Measurements from ENCODE around the gene RARRES2. TPM values are rescaled to one million over a fixed set of nuclear protein-coding genes. Genes with fewer than 3 reads are reported as not detected.

Gene RARRES2
- total RNA-seq, 2 experiments from 2014 or later, result not detected

DNA sequence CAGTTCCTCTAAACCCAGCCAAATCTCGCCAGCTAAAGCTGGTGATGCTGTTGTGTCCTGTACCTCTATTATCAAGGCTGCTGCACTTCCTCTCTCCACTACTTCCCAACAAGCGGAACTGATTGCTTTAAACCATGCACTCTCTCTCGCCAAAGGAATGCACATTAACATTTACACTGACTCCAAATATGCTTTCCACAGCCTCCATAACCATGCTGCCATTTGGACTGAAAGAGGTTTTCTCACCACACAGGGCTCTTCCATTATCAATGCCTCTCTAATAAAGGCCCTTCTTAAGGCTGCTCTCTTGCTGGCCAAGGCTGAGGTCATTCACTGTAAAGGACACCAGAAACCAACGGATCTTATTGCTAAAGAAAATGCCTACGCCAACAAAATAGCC, 29.7 kb downstream of the RARRES2 start:
- no peaks in the 10 kb centered on the region for H3K9me3 ChIP-seq (ENCODE audit: low read length)
- ChIA-PET CTCF (ENCODE audit: unreplicated experiment) (no interaction called here), POLR2A (no interaction called here)
- no peak overlapping the region for H2AFZ ChIP-seq (ENCODE audit: low read length)
- H3K79me2 ChIP-seq (ENCODE audit: insufficient read depth, low read depth, low read length), result no peaks in the 10 kb centered on the region
- TF ChIP-seq, protein P1, sequence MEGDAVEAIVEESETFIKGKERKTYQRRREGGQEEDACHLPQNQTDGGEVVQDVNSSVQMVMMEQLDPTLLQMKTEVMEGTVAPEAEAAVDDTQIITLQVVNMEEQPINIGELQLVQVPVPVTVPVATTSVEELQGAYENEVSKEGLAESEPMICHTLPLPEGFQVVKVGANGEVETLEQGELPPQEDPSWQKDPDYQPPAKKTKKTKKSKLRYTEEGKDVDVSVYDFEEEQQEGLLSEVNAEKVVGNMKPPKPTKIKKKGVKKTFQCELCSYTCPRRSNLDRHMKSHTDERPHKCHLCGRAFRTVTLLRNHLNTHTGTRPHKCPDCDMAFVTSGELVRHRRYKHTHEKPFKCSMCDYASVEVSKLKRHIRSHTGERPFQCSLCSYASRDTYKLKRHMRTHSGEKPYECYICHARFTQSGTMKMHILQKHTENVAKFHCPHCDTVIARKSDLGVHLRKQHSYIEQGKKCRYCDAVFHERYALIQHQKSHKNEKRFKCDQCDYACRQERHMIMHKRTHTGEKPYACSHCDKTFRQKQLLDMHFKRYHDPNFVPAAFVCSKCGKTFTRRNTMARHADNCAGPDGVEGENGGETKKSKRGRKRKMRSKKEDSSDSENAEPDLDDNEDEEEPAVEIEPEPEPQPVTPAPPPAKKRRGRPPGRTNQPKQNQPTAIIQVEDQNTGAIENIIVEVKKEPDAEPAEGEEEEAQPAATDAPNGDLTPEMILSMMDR (conservative IDR thresholded peaks at IDR 0.05; ENCODE audit: low read length), result no peak
- no peak for TF ChIP-seq EZH2phosphoT487 (IDR thresholded peaks at IDR 0.05; ENCODE audit: borderline replicate concordance, low read depth, low read length)
- no peak overlapping the region for H3K4me2 ChIP-seq (ENCODE audit: low read length)
- intact Hi-C loops (cut with micrococcal nuclease; ENCODE audit: unreplicated experiment), result no loop called here
- H3K4me3 ChIP-seq (ENCODE audit: low read depth, low read length, poor library complexity, severe bottlenecking), result no peak overlapping the region
- H3K4me1 ChIP-seq (ENCODE audit: insufficient read depth, low read length, poor library complexity, severe bottlenecking), result no peaks in the 10 kb centered on the region
- H3K27ac ChIP-seq (ENCODE audit: low read depth, low read length, poor library complexity, severe bottlenecking), result no peak overlapping the region
- BruUV-seq (replicated peaks), result no TSS peak
- H3K9me2 ChIP-seq (ENCODE audit: insufficient read depth, low read length), result no peaks in the 10 kb centered on the region
- H4K20me1 ChIP-seq (ENCODE audit: insufficient read depth, low read length), result no peaks in the 10 kb centered on the region
- no peak for DNase-seq (ENCODE audit: low spot score)
- no peaks in the 10 kb centered on the region for H3K36me3 ChIP-seq (ENCODE audit: insufficient read depth, low read length)

DNA sequence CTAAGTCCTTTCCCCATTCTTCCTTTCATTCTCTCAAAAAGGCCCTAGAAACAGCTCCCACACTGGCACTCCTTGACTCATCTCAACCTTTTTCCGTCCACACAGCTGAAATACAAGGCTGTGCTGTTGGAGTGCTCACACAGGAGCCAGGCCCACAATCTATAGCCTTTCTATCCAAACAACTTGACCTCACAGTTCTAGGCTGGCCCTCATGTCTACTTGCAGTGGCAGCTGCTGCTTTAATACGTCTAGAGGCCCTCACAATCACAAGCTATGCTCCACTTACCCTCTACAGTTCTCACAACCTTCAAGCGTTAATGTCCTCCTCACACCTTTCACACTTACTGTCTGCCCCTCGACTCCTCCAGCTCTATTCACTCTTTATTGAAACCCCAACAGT, 30.3 kb downstream of the RARRES2 start:
- ChIA-PET CTCF (ENCODE audit: unreplicated experiment) (no interaction called here), POLR2A (no interaction called here)
- DNase-seq (ENCODE audit: low spot score), result no peak
- H3K9me3 ChIP-seq (ENCODE audit: low read length), result no peaks in the 10 kb centered on the region
- no peaks in the 10 kb centered on the region for H3K36me3 ChIP-seq (ENCODE audit: insufficient read depth, low read length)
- H3K4me2 ChIP-seq (ENCODE audit: low read length), result no peak overlapping the region
- no peaks in the 10 kb centered on the region for H4K20me1 ChIP-seq (ENCODE audit: insufficient read depth, low read length)
- no peak overlapping the region for H3K4me3 ChIP-seq (ENCODE audit: low read depth, low read length, poor library complexity, severe bottlenecking)
- no peak overlapping the region for H3K27ac ChIP-seq (ENCODE audit: low read depth, low read length, poor library complexity, severe bottlenecking)
- H3K79me2 ChIP-seq (ENCODE audit: insufficient read depth, low read depth, low read length), result no peaks in the 10 kb centered on the region
- H3K9me2 ChIP-seq (ENCODE audit: insufficient read depth, low read length), result no peaks in the 10 kb centered on the region
- intact Hi-C loops (cut with micrococcal nuclease; ENCODE audit: unreplicated experiment), result no loop called here
- H3K4me1 ChIP-seq (ENCODE audit: insufficient read depth, low read length, poor library complexity, severe bottlenecking), result no peaks in the 10 kb centered on the region
- BruUV-seq (replicated peaks), result no TSS peak
- TF ChIP-seq, protein P1 (conservative IDR thresholded peaks at IDR 0.05; ENCODE audit: low read length), result no peak
- TF ChIP-seq EZH2phosphoT487 (IDR thresholded peaks at IDR 0.05; ENCODE audit: borderline replicate concordance, low read depth, low read length), result no peak
- no peak overlapping the region for H2AFZ ChIP-seq (ENCODE audit: low read length)

DNA sequence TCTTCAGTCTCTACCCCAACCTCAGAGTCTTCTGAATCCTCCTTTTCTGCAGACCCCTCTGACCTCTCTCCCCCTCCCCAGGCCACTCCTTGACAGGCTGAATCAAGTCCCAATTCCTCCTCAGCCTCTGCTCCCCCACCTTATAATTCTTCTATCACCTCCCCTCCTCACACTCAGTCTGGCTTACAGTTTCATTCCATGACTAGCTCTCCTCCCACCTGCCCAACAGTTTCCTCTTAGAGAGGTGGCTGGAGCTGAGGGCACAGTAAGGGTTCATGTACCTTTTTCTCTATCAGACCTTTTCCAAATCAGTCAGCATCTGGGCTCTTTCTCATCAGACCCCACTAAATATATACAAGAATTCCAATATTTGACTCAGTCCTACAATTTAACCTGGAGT, 32.9 kb downstream of the RARRES2 start:
- DNase-seq (ENCODE audit: low spot score), result no peak
- no peak for TF ChIP-seq EZH2phosphoT487 (IDR thresholded peaks at IDR 0.05; ENCODE audit: borderline replicate concordance, low read depth, low read length)
- TF ChIP-seq, protein P1 (conservative IDR thresholded peaks at IDR 0.05; ENCODE audit: low read length), result no peak
- H3K79me2 ChIP-seq (ENCODE audit: insufficient read depth, low read depth, low read length), result no peaks in the 10 kb centered on the region
- no peak overlapping the region for H3K4me3 ChIP-seq (ENCODE audit: low read depth, low read length, poor library complexity, severe bottlenecking)
- H3K36me3 ChIP-seq (ENCODE audit: insufficient read depth, low read length), result no peaks in the 10 kb centered on the region
- H4K20me1 ChIP-seq (ENCODE audit: insufficient read depth, low read length), result no peaks in the 10 kb centered on the region
- no TSS peak for BruUV-seq (replicated peaks)
- no peak overlapping the region for H3K27ac ChIP-seq (ENCODE audit: low read depth, low read length, poor library complexity, severe bottlenecking)
- H3K9me2 ChIP-seq (ENCODE audit: insufficient read depth, low read length), result no peaks in the 10 kb centered on the region
- CTCF ChIA-PET (ENCODE audit: unreplicated experiment), result no interaction called here
- H3K4me2 ChIP-seq (ENCODE audit: low read length), result no peak overlapping the region
- H2AFZ ChIP-seq (ENCODE audit: low read length), result no peak overlapping the region
- POLR2A ChIA-PET, result no interaction called here
- no peaks in the 10 kb centered on the region for H3K9me3 ChIP-seq (ENCODE audit: low read length)
- intact Hi-C loops (cut with micrococcal nuclease; ENCODE audit: unreplicated experiment), result no loop called here
- H3K4me1 ChIP-seq (ENCODE audit: insufficient read depth, low read length, poor library complexity, severe bottlenecking), result no peaks in the 10 kb centered on the region

Data from OCI-LY7 (cell line).